HG03442 (cell line): Measurements from ENCODE around the gene ANKRD26.
"Not testable (repeated sequence)": the region's sequence is repeated elsewhere in the genome, so short reads cannot be mapped to it uniquely, and the experiment has no call there.

Source experiments
- ATAC-seq: cut with Tn5 transposase; IDR thresholded peaks from one replicate; pipeline ENCODE4 v1.9.1; 2021; ENCODE audit warnings: mild to moderate bottlenecking, moderate library complexity; ENCODE audit not compliant: unreplicated experiment

ANKRD26 gene

DNA sequence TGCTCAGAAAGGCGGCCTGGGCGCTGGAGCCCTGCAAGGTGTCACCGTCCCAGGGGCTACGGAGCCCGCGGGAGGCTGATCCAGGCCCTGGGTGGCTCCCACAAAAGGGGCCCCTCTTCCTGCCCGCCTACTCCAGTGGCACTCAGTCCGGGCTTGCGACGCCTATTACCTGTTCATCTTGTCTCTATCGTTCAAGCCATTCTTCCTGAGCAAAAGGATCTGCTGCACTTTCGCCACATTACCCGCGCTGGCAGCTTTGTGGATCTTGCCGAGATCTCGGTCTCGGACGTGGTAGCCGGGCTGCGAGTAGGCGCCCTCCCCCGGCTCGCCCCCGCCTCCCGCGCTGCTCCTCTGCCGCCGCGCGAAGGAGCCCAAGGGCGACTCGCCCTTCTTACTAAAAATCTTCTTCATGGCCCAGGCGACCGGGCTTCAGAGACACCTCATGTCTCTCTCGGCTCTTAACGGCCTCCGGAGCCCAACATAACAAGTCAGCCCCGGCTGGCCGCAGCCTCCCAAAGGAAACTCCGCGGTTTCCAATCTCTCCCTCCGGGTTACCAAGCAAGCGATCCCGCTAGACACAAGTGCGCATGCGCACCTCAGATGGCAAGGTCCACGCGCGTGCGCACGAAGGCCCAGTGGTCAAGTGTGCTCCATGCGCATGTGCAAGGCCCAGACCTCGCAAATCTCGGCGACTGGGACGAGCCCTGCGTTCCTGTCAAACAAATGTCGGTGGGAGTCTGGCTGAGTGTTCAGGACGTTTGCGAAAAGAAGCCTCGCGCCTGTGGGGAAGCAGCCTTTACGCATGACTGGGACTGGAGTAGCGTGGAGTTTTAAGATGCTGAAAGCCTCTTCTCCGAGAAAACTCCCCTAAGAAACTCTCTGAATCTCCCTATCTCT lies at the start of gene ANKRD26:
ANKRD26 (minus strand) TSS at position 579 of the 897 bp plus-strand sequence; CDS start at position 411, 168 bp downstream.
- peak; percentile 69 for ATAC-seq

- ATAC-seq = no peak
These were observed 47.4 kb upstream of the ANKRD26 start for GRCh38 chr10:27147701-27148100.

GRCh38 chr10:27145937-27146336 lies 45.6 kb upstream of the ANKRD26 start:
- ATAC-seq = no peak

- ATAC-seq = no peak
These were observed 43.4 kb upstream of the ANKRD26 start for GRCh38 chr10:27143686-27144085.

DNA sequence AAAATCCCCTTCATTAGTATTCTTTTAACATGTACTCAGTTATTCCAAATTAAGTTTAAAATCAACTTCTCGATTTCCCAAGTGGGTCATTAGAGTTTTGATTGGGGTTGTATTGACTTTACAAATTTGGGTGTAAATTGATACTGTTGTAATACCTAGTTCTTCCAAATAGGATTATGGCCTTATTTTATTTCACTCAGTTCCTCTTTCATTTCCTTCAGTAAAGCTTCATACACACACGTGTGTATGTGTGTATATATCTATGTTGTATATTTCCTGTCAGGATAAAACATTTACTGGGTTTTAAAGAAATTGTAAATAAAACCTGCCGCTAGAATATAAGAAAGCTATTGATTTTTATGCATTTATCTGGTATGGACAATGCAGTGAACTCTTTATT lies 38.0 kb upstream of the ANKRD26 start:
- no peak for ATAC-seq

DNA sequence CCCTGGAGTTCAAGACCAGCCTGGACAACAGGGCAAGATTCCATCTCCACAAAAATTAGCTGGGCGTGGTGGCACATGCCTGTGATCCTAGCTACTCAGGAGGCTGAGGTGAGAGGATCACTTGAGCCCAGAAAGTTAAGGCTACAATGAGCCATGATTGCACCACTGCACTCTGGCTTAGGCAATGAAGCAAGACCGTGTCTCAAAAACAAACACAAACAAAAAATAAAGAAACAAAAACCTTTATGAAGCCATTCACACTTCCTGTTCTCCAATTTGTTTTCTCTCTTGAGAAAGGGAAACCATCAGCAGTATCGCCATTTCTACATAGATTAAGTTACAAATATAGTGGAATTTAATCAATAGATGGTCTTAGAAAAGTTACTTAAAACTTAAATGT lies 34.1 kb upstream of the ANKRD26 start:
- no peak for ATAC-seq

DNA sequence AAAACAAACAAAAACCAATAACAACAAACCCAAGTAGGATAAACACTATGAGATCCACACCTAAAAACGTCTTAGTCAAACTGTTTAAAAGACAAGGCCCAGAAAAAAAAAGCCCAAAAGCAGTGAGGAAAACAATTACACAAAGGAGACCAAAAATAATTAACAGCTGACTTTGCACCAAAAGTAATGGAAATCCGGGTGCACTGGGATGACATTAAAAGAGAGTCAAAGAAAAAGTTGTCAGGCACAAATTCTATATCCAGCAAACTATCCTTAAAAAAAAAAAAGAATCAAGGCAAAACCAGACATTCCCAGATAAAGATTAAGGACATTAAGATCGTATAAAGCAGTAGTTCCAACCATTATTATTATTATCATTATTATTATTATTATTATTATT lies 7.9 kb upstream of the ANKRD26 start:
- no peak for ATAC-seq

DNA sequence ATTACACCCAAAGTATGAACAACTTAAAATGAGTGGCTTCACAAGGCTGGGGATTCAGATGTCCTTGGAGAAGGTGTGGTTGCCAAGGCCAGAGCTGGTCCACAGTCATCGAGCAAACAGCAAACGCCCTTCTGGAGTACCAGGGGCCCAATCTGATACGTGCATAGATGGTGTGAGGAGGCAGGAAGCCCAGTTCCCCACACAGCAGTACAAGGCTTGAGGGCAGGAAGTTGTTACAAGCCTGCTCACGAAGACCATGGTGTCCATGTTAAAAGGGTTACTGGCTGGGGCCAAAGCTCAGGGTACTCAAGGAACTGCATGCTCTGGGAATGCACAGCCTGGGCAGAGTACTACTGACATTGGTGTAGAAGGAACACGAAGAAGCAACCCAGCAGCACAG lies 4.6 kb upstream of the ANKRD26 start:
- no peak for ATAC-seq

GRCh38 chr10:27100813-27101347 lies 586 bp upstream of the ANKRD26 start:
- ATAC-seq = no peak

GRCh38 chr10:27099448-27099847 lies 846 bp downstream of the ANKRD26 start:
- no peak for ATAC-seq

- no peak for ATAC-seq
These were observed 11.9 kb downstream of the ANKRD26 start for GRCh38 chr10:27088119-27089044.

- ATAC-seq = no peak
These were observed 27.7 kb downstream of the ANKRD26 start for GRCh38 chr10:27072436-27073114.

DNA sequence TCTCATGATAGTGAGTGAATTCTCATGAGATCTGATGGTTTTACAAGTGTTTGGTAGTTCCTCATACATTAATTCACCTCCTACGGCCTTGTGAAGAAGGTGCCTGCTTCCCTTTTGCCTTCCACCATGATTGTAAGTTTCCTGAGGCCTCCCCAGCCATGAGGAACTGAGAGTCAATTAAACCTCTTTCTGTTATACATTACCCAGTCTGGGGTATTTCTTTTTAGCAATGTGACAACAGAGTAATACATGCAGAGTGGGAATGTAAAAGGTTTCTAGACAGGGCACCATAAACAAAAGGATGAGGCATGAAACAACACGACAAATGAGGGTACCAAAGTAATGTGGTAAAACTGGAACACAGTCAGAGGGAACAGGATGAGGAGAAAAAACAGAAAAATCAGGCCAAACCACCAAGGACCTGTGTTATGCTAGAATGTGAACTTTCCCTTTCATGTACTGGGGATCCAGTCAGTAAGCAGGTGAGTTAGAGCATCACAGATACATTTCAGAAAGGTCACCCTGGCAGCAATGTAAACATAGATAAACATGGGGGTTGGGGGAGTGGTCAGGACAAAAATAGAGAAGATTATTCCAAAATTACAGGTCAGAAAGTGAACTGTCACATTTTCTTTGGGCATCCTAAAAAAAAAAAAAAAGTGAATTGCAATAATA lies 31.9 kb downstream of the ANKRD26 start:
- no peak for ATAC-seq

- ATAC-seq = no peak
These were observed 35.2 kb downstream of the ANKRD26 start for GRCh38 chr10:27065084-27065483.

DNA sequence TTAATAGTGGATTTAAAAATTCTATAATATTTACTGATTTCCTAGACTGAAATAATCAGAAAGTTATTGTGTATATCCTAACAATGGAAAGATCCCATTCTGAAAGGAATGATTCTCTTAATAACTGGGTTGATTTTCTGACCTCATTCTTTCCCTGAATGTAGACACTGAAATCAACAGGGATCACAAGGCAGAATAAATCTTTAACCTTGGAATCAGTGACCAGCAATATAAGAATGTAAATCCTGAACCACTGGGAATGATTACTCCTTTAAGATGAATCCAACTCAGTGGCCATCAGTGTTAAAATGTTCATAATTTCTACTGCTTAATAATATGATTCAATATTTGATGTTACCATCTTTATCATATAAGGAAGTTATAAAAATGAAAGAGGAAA lies 47.6 kb downstream of the ANKRD26 start:
- ATAC-seq = no peak

DNA sequence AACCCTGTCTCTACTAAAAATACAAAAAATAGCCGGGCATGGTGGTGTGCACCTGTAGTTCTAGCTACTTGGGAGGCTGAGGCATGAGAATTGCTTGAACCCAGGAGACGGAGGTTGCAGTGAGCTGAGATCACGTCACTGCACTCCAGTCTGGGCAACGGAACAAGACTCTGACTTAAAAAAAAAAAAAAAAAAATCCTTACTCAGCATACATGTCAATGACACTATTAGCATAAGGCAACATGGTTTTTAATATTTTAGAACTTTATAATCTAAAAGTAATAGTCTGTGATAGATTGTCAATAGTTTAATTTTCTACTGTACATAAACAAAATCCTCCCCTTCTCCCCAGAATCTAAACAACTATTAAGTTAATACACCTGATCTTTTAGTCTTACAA lies 55.0 kb downstream of the ANKRD26 start:
- not testable (repeated sequence) for ATAC-seq

DNA sequence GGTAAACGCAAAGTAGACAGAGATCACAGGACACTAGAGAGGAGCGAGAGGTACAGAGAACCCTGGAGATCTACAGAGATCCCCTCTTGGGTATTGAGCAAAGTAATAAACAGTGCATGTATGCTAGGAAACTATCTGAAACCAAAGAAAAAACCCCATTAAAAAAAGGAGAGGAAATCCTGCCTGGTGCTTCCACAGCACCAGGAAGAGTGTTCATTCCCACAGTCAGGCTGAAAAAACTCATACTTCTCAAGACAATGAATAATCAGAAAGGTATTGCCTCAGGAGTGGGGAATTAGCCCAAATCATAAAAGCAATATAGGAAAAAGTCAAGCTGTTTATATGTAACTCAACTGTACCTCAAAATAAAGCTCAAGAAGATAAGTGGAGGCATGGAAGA lies 59.1 kb downstream of the ANKRD26 start:
- ATAC-seq = no peak

- ATAC-seq = no peak
These were observed 62.1 kb downstream of the ANKRD26 start for GRCh38 chr10:27038168-27038567.

GRCh38 chr10:27035163-27035562 lies 65.1 kb downstream of the ANKRD26 start:
- ATAC-seq = no peak

DNA sequence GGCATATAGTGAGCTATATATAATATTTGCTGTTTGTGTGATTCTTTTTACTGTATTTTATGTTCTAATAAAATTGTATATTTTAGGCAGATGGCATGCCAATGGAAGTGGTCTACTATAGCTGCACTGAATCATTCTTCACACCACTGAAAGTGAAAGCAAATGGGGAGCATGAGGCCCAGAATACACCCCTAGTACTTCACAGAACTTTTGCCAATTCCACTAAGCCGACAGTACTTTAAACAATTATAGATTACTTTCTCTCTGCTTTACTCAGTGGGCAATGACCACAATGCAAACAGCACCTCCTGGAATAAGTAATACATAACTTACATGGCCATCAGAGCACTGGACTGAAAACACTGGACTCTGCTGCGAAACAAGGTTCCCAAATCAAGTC lies 70.2 kb downstream of the ANKRD26 start:
- ATAC-seq = no peak
